H4 (cell line): ENCODE results near the gene ERVFRD-1. TPM values are rescaled to one million over a fixed set of nuclear protein-coding genes. Genes with fewer than 3 reads are reported as not detected.

ENCODE experiments used
- total RNA-seq: library from RNA; depleted of rRNA; stranded (reverse); fragments of >200 nt; shearing (Covaris generic); gene quantifications from 2 replicates; pipeline ENCODE4 v1.2.3, GENCODE V29; 2014; rRNA removed

Gene ERVFRD-1
- total RNA-seq, 1 experiment from 2014 or later = not detected

Other genes with a start within 250 kb of the ERVFRD-1 start
- gene GCM2, start 229.7 kb downstream of the ERVFRD-1 start, total RNA-seq = not detected in 2 replicates
- gene SYCP2L, start 224.7 kb downstream of the ERVFRD-1 start, total RNA-seq = 0.39 and 1.5 TPM in 2 replicates
- gene ELOVL2, start 67.4 kb downstream of the ERVFRD-1 start, total RNA-seq = 0.58 and 0.85 TPM in 2 replicates
- gene SMIM13, start 17.9 kb downstream of the ERVFRD-1 start, total RNA-seq = 9.7 and 13.7 TPM in 2 replicates
- gene NEDD9, start 120.9 kb upstream of the ERVFRD-1 start, total RNA-seq = 1.2 and 4.0 TPM in 2 replicates